ENCODE data around the gene DONSON.
"Not testable (repeated sequence)": the region's sequence is repeated elsewhere in the genome, so short reads cannot be mapped to it uniquely, and the experiment has no call there.

DONSON gene

GRCh38 chr21:33588485-33589335 lies at the start of gene DONSON:
DONSON (minus strand) TSS chr21:33588684; CDS start chr21:33588641, 43 bp downstream.
- DNase-seq: peak; percentile 91

- no peak for DNase-seq
These were observed 45.8 kb upstream of the DONSON start for GRCh38 chr21:33634254-33634653.

- DNase-seq: not testable (repeated sequence)
These were observed 37.7 kb upstream of the DONSON start for GRCh38 chr21:33626151-33626550.

- no peak for DNase-seq
These were observed 33.8 kb upstream of the DONSON start for GRCh38 chr21:33622253-33622652.

- no peak for DNase-seq
These were observed 31.2 kb upstream of the DONSON start for GRCh38 chr21:33619726-33620125.

- no peak for DNase-seq
These were observed 29.9 kb upstream of the DONSON start for GRCh38 chr21:33618407-33618806.

- not testable (repeated sequence) for DNase-seq
These were observed 29.1 kb upstream of the DONSON start for GRCh38 chr21:33617565-33617964.

GRCh38 chr21:33611006-33611744 lies 22.7 kb upstream of the DONSON start:
- DNase-seq: no peak

- no peak for DNase-seq
These were observed 20.1 kb upstream of the DONSON start for GRCh38 chr21:33608559-33608958.

- DNase-seq: no peak
These were observed 9.6 kb upstream of the DONSON start for GRCh38 chr21:33598051-33598450.

GRCh38 chr21:33587792-33588484 lies 546 bp downstream of the DONSON start:
- peak; percentile 50 for DNase-seq

- DNase-seq: no peak
These were observed 1.6 kb downstream of the DONSON start for GRCh38 chr21:33586927-33587326.

- DNase-seq: no peak
These were observed 4.0 kb downstream of the DONSON start for GRCh38 chr21:33584455-33584854.

- DNase-seq: no peak
These were observed 9.4 kb downstream of the DONSON start for GRCh38 chr21:33578959-33579542.

- DNase-seq: no peak
These were observed 10.3 kb downstream of the DONSON start for GRCh38 chr21:33578214-33578613.

- DNase-seq: not testable (repeated sequence)
These were observed 11.7 kb downstream of the DONSON start for GRCh38 chr21:33576741-33577141.

GRCh38 chr21:33572350-33572749 lies 16.1 kb downstream of the DONSON start:
- no peak for DNase-seq

GRCh38 chr21:33569991-33570390 lies 18.5 kb downstream of the DONSON start:
- no peak for DNase-seq

- no peak for DNase-seq
These were observed 20.0 kb downstream of the DONSON start for GRCh38 chr21:33568448-33568847.

GRCh38 chr21:33567914-33568313 lies 20.6 kb downstream of the DONSON start:
- no peak for DNase-seq

- DNase-seq: no peak
These were observed 22.0 kb downstream of the DONSON start for GRCh38 chr21:33566514-33566913.

- DNase-seq: no peak
These were observed 26.1 kb downstream of the DONSON start for GRCh38 chr21:33562389-33562788.

- no peak for DNase-seq
These were observed 27.1 kb downstream of the DONSON start for GRCh38 chr21:33561373-33561772.

Measured in NCI-H345 (cell line).